K562 (cell line): ENCODE results near the gene TMEM245. TPM values are rescaled to one million over a fixed set of nuclear protein-coding genes. Genes with fewer than 3 reads are reported as not detected.
A peak's percentile ranks its signal among the peaks of the same experiment; 100 is the strongest.

Experiments used
- ARID3A ChIP-seq: IDR thresholded peaks from 2 replicates; pipeline ENCODE4 v1.6.1; 2012; ENCODE audit warnings: low read depth, low read length, improper control_type of control experiment, borderline replicate concordance
- CBFA2T2 ChIP-seq: fragments of 450-650 bp; conservative IDR thresholded peaks from 2 replicates; pipeline ENCODE4 v1.6.1; 2017; ENCODE audit warnings: mild to moderate bottlenecking
- CBFA2T3 ChIP-seq: fragments of 450-650 bp; IDR thresholded peaks from 2 replicates; pipeline ENCODE4 v1.6.1; 2017
- CTCFL ChIP-seq: IDR thresholded peaks from 2 replicates; pipeline ENCODE4 v1.6.1; 2011; ENCODE audit warnings: borderline replicate concordance, low read depth, mild to moderate bottlenecking, moderate library complexity, low read length; ENCODE audit not compliant: insufficient read depth, poor library complexity, severe bottlenecking
- DMBX1 ChIP-seq: fragments of 250-450 bp; sonication (Bioruptor Pico); IDR thresholded peaks from 2 replicates; pipeline ENCODE4 v1.8.0; 2022; ENCODE audit warnings: inconsistent platforms, mild to moderate bottlenecking, moderate library complexity, borderline replicate concordance
- E2F6 ChIP-seq, 2 experiments: IDR thresholded peaks; 2 replicates each; pipeline ENCODE4 v1.6.1; 2011; ENCODE audit warnings: borderline replicate concordance in 1 of 2, control low read depth in 1 of 2, low read depth in 1 of 2, low read length in 1 of 2, mild to moderate bottlenecking in 1 of 2, mixed read lengths in 1 of 2, moderate library complexity in 1 of 2; ENCODE audit not compliant: insufficient read depth in 1 of 2, insufficient read length in 1 of 2, poor library complexity in 1 of 2, severe bottlenecking in 1 of 2; ENCODE audit errors: extremely low read depth in 1 of 2
- E2F8 ChIP-seq: fragments of 450-650 bp; IDR thresholded peaks from 2 replicates; pipeline ENCODE4 v1.7.1; 2018; ENCODE audit warnings: mild to moderate bottlenecking, low read depth; ENCODE audit not compliant: partially characterized antibody
- FOS ChIP-seq: IDR thresholded peaks from 3 replicates; pipeline ENCODE4 v1.6.1; 2011; ENCODE audit not compliant: insufficient read length; ENCODE audit errors: extremely low read depth
- HDAC8 ChIP-seq: fragments of 450-650 bp; IDR thresholded peaks from 2 replicates; pipeline ENCODE4 v1.6.1; 2016; ENCODE audit warnings: mild to moderate bottlenecking, missing genetic modification characterization, moderate library complexity, missing compliant biosample characterization
- HNRNPLL ChIP-seq: fragments of 200-400 bp; formaldehyde crosslinking; IDR thresholded peaks from 2 replicates; pipeline ENCODE4 v1.6.1; 2017; ENCODE audit warnings: low read length, low read depth, mild to moderate bottlenecking; ENCODE audit not compliant: poor library complexity, severe bottlenecking
- IRF2 ChIP-seq: sonication (generic); formaldehyde crosslinking; IDR thresholded peaks from 2 replicates; pipeline ENCODE4 v1.8.1; 2022; ENCODE audit warnings: mild to moderate bottlenecking, missing genetic modification reagents
- MECOM ChIP-seq: fragments of 250-450 bp; sonication (Bioruptor Pico); IDR thresholded peaks from 2 replicates; pipeline ENCODE4 v1.8.0; 2022; ENCODE audit warnings: inconsistent platforms
- PHF20 ChIP-seq: fragments of 450-650 bp; IDR thresholded peaks from 2 replicates; pipeline ENCODE4 v1.6.1; 2018; ENCODE audit not compliant: partially characterized antibody
- SETDB1 ChIP-seq: IDR thresholded peaks from one replicate; pipeline ENCODE4 v1.6.1; 2012; ENCODE audit warnings: low read length, control low read depth, inconsistent platforms
- SMARCC2 ChIP-seq: fragments of 450-650 bp; IDR thresholded peaks from 2 replicates; pipeline ENCODE4 v1.6.1; 2017; ENCODE audit warnings: antibody characterized with exemption, moderate library complexity, mild to moderate bottlenecking, low read depth
- SPI1 ChIP-seq: IDR thresholded peaks from 2 replicates; pipeline ENCODE4 v1.6.1; 2011; ENCODE audit warnings: low read depth, low read length, control low read depth, borderline replicate concordance
- SRSF7 ChIP-seq: fragments of 200-400 bp; formaldehyde crosslinking; optimal IDR thresholded peaks from 2 replicates; pipeline ENCODE3; 2017; ENCODE audit warnings: mild to moderate bottlenecking, low read depth, low read length
- TRIM28 ChIP-seq: fragments of 450-650 bp; IDR thresholded peaks from 2 replicates; pipeline ENCODE4 v1.6.1; 2017
- ZBTB17 ChIP-seq: fragments of 450-650 bp; formaldehyde crosslinking; IDR thresholded peaks from 2 replicates; pipeline ENCODE4 v1.4.0; 2020; ENCODE audit warnings: mild to moderate bottlenecking
- ZNF224 ChIP-seq: sonication (generic); formaldehyde crosslinking; IDR thresholded peaks from 2 replicates; pipeline ENCODE4 v1.8.0; 2022; ENCODE audit warnings: mild to moderate bottlenecking, missing genetic modification reagents
- ZNF780A ChIP-seq: fragments of 250-450 bp; sonication (Bioruptor Pico); IDR thresholded peaks from 2 replicates; pipeline ENCODE4 v1.5.0; 2021; ENCODE audit warnings: mild to moderate bottlenecking
- ZNF830 ChIP-seq: fragments of 250-450 bp; sonication (Bioruptor Pico); IDR thresholded peaks from 2 replicates; pipeline ENCODE4 v1.5.0; 2021; ENCODE audit warnings: mild to moderate bottlenecking
- polyA plus RNA-seq, 8 experiments: library from polyadenylated mRNA; depleted of rRNA in 4 of 8; stranded (reverse) in 5 of 8; unstranded in 3 of 8; fragments of >200 nt; fragmentation: Nextera tagmentation in 2 of 8; fragmentation: Illumina TruSeq in 1 of 8; extraction: Ambion mirVana in 2 of 8; extraction: Trizol in 1 of 8; gene quantifications; 2 replicates each; pipeline versions ENCODE4 v1.2.1 to v1.2.3, GENCODE V29; 2011 to 2014; ENCODE audit warnings: inconsistent platforms in 1 of 8, missing spikeins in 1 of 8
- total RNA-seq, 7 experiments: library from RNA; depleted of rRNA in 6 of 7; stranded (reverse); fragments of >200 nt in 6 of 7; fragmentation: Illumina TruSeq in 2 of 7; extraction: Trizol in 2 of 7; gene quantifications; 2 replicates each; pipeline versions ENCODE4 v1.2.1 to v1.2.3, GENCODE V29; 2011 to 2021; ENCODE audit warnings: low replicate concordance in 1 of 7

Gene TMEM245
- total and polyA plus RNA-seq, 9 of the 15 experiments (the other 6 are each of a cell fraction or from before 2014, with no cell fraction given) = 8.5 to 43.2 (median 24.3) TPM

GRCh38 chr9:109132567-109133021 lies 12.8 kb upstream of the TMEM245 start (continued):
- no peak for TF ChIP-seq CTCFL
- no peak for TF ChIP-seq ARID3A
- TF ChIP-seq IRF2 (CRISPR knock-in tag) = no peak
- peak; percentile 82 for TF ChIP-seq SPI1
- TF ChIP-seq ZNF780A (CRISPR knock-in tag) = no peak
- peak; percentile 89 for TF ChIP-seq CBFA2T3
- TF ChIP-seq SMARCC2 = no peak; the same call in 1 of the 2 replicates
- no peak for TF ChIP-seq DMBX1
- TF ChIP-seq SETDB1 = no peak
- no peak for TF ChIP-seq E2F6 (IDR thresholded peaks at IDR 0.05; ENCODE audit: borderline replicate concordance in 1 of 2, extremely low read depth in 1 of 2, insufficient read depth in 1 of 2, insufficient read length in 1 of 2, low read depth in 1 of 2, low read length in 1 of 2, poor library complexity in 1 of 2, severe bottlenecking in 1 of 2)
- no peak for TF ChIP-seq FOS
- no peak for TF ChIP-seq ZBTB17
- TF ChIP-seq SRSF7 = no peak
- TF ChIP-seq PHF20 = no peak
- no peak for TF ChIP-seq ZNF224 (CRISPR knock-in tag)
- no peak for TF ChIP-seq HNRNPLL
- no peak for TF ChIP-seq TRIM28
- TF ChIP-seq ZNF830 (CRISPR knock-in tag) = no peak
- TF ChIP-seq HDAC8 (tag) = no peak
- TF ChIP-seq CBFA2T2 = peak; percentile 76
- no peak for TF ChIP-seq E2F8
- TF ChIP-seq MECOM (CRISPR knock-in tag) = no peak
